Osteoblast (primary cell): ENCODE results near the gene GUCA1A. TPM values are rescaled to one million over a fixed set of nuclear protein-coding genes. Genes with fewer than 3 reads are reported as not detected.

Experiments
- DNase-seq: peaks from one replicate; pipeline ENCODE4 v3.0.0; 2011; ENCODE audit warnings: low spot score, mixed read lengths; ENCODE audit not compliant: insufficient read length; ENCODE audit errors: missing footprints
- H2AFZ ChIP-seq: 2 replicates; pipeline ENCODE4 v1.6.0; 2011; ENCODE audit warnings: mild to moderate bottlenecking, low read length
- H3K27ac ChIP-seq: 2 replicates; pipeline ENCODE4 v1.5.1; 2011; ENCODE audit warnings: mild to moderate bottlenecking, low read depth, low read length, moderate library complexity
- H3K27me3 ChIP-seq: 2 replicates; pipeline ENCODE4 v1.6.0; 2012; ENCODE audit warnings: mild to moderate bottlenecking, control low read depth, inconsistent platforms, low read length, moderate library complexity; ENCODE audit not compliant: insufficient read depth
- H3K36me3 ChIP-seq: 2 replicates; pipeline ENCODE4 v1.5.1; 2011; ENCODE audit warnings: mild to moderate bottlenecking, low read length, control low read depth, moderate library complexity; ENCODE audit not compliant: insufficient read depth
- H3K4me1 ChIP-seq: 2 replicates; pipeline ENCODE4 v1.5.1; 2011; ENCODE audit warnings: mild to moderate bottlenecking, low read length, control low read depth, moderate library complexity; ENCODE audit not compliant: insufficient read depth
- H3K4me2 ChIP-seq: 2 replicates; pipeline ENCODE4 v1.6.0; 2011; ENCODE audit warnings: mild to moderate bottlenecking, low read length; ENCODE audit not compliant: insufficient read depth
- H3K4me3 ChIP-seq: fragments of 200-600 bp; sonication (generic); 3 replicates; pipeline ENCODE4 v1.5.1; 2012; ENCODE audit warnings: mild to moderate bottlenecking, low read length, inconsistent platforms; ENCODE audit not compliant: insufficient read depth
- H3K79me2 ChIP-seq: 2 replicates; pipeline ENCODE4 v1.6.0; 2012; ENCODE audit warnings: mild to moderate bottlenecking, low read length, control low read depth, inconsistent platforms; ENCODE audit not compliant: insufficient read depth
- H3K9me3 ChIP-seq: 2 replicates; pipeline ENCODE4 v1.5.1; 2011; ENCODE audit warnings: low read depth, low read length, control low read depth
- H4K20me1 ChIP-seq: 2 replicates; pipeline ENCODE4 v1.6.0; 2012; ENCODE audit warnings: mild to moderate bottlenecking, low read length, control low read depth; ENCODE audit not compliant: insufficient read depth
- total RNA-seq: library from RNA; depleted of rRNA; stranded (reverse); fragments of >200 nt; gene quantifications from 2 replicates; pipeline ENCODE4 v1.2.3, GENCODE V29; 2012
- TF ChIP-seq, protein P1 (sequence below): IDR thresholded peaks from 2 replicates; pipeline ENCODE4 v1.5.1; 2011; ENCODE audit warnings: mild to moderate bottlenecking, low read depth, low read length, moderate library complexity; ENCODE audit errors: extremely low read depth

Gene GUCA1A
- total RNA-seq, 1 donor: not detected

GRCh38 chr6:42182101-42182500, 8.9 kb downstream of the GUCA1A start:
- Histone ChIP-seq H2AFZ (no peak overlapping the region), H3K4me1 (no peaks in the 10 kb centered on the region), H3K27ac (no peak overlapping the region), H3K27me3 (no peaks in the 10 kb centered on the region), H3K79me2 (no peaks in the 10 kb centered on the region), H3K4me3 (no peak overlapping the region), H3K4me2 (no peak overlapping the region), H3K9me3 (no peaks in the 10 kb centered on the region), H3K36me3 (no peaks in the 10 kb centered on the region), H4K20me1 (no peaks in the 10 kb centered on the region)
- DNase-seq: no peak
- TF ChIP-seq, protein P1, sequence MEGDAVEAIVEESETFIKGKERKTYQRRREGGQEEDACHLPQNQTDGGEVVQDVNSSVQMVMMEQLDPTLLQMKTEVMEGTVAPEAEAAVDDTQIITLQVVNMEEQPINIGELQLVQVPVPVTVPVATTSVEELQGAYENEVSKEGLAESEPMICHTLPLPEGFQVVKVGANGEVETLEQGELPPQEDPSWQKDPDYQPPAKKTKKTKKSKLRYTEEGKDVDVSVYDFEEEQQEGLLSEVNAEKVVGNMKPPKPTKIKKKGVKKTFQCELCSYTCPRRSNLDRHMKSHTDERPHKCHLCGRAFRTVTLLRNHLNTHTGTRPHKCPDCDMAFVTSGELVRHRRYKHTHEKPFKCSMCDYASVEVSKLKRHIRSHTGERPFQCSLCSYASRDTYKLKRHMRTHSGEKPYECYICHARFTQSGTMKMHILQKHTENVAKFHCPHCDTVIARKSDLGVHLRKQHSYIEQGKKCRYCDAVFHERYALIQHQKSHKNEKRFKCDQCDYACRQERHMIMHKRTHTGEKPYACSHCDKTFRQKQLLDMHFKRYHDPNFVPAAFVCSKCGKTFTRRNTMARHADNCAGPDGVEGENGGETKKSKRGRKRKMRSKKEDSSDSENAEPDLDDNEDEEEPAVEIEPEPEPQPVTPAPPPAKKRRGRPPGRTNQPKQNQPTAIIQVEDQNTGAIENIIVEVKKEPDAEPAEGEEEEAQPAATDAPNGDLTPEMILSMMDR: no peak

DNA sequence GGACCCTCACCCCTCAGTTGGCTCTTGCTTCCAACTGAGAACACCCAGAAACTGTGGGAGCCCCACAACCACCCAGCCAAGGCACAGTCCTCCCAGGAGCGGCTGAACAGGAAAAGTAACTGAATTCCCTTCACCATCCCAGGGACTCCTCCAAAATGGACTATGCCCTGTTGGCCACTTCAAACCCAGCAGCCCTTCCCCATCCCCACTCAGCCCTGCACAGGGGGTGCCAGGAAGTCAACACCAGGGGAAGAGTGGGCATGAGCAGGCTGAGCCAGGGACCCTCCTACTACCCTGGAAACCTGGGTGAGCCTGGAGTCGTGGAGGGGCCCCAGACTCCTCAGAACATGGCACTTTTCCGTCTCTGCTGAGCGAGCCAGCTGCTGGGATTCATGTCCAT, 11.3 kb downstream of the GUCA1A start:
- Histone ChIP-seq H3K79me2 (no peaks in the 10 kb centered on the region), H3K4me2 (no peak overlapping the region), H3K4me1 (no peaks in the 10 kb centered on the region), H3K9me3 (no peaks in the 10 kb centered on the region), H2AFZ (no peak overlapping the region), H3K27ac (no peak overlapping the region), H4K20me1 (no peaks in the 10 kb centered on the region), H3K36me3 (no peaks in the 10 kb centered on the region), H3K4me3 (no peak overlapping the region), H3K27me3 (no peaks in the 10 kb centered on the region)
- TF ChIP-seq, protein P1: no peak
- DNase-seq: no peak

GRCh38 chr6:42185597-42185996, 12.4 kb downstream of the GUCA1A start:
- no peaks in the 10 kb centered on the region for H3K27me3 ChIP-seq
- no peaks in the 10 kb centered on the region for H3K79me2 ChIP-seq
- no peak overlapping the region for H3K27ac ChIP-seq
- no peaks in the 10 kb centered on the region for H4K20me1 ChIP-seq
- no peak overlapping the region for H2AFZ ChIP-seq
- H3K4me2 ChIP-seq: no peak overlapping the region
- TF ChIP-seq, protein P1: no peak
- no peak for DNase-seq
- H3K4me3 ChIP-seq: no peak overlapping the region
- H3K4me1 ChIP-seq: no peaks in the 10 kb centered on the region
- H3K36me3 ChIP-seq: no peaks in the 10 kb centered on the region
- H3K9me3 ChIP-seq: no peaks in the 10 kb centered on the region

DNA sequence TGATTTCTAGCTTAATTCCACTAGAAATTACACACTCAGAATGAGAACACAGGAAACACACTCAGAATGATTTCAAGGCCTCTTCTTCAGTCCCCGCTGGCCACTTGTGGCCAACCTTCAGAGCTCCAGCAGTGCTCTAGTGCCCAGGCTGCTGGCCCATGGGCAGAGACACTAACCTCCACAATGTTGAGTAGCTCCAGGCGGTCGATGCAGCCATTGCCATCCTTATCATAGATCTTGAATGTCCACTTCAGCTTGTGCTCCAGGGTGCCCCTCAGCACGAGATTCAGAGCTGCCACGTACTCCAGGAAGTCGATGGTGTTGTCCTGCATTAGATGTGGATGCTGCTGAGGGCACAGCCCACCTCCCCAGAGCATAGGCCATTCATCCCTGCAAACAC, 15.2 kb downstream of the GUCA1A start:
- no peaks in the 10 kb centered on the region for H3K79me2 ChIP-seq
- H3K4me1 ChIP-seq: peaks cover 8% of the 10 kb centered on the region
- H3K27me3 ChIP-seq: no peaks in the 10 kb centered on the region
- no peak overlapping the region for H3K27ac ChIP-seq
- no peaks in the 10 kb centered on the region for H3K36me3 ChIP-seq
- no peaks in the 10 kb centered on the region for H3K9me3 ChIP-seq
- H2AFZ ChIP-seq: no peak overlapping the region
- H3K4me2 ChIP-seq: no peak overlapping the region
- no peaks in the 10 kb centered on the region for H4K20me1 ChIP-seq
- no peak overlapping the region for H3K4me3 ChIP-seq
- no peak for DNase-seq
- TF ChIP-seq, protein P1: no peak
